Measurements from ENCODE around the gene ZNF362. TPM values are rescaled to one million over a fixed set of nuclear protein-coding genes. Genes with fewer than 3 reads are reported as not detected.

Gene ZNF362
- total and polyA plus RNA-seq, 2 experiments from 2014 or later: 11.0 to 12.9 TPM

DNA sequence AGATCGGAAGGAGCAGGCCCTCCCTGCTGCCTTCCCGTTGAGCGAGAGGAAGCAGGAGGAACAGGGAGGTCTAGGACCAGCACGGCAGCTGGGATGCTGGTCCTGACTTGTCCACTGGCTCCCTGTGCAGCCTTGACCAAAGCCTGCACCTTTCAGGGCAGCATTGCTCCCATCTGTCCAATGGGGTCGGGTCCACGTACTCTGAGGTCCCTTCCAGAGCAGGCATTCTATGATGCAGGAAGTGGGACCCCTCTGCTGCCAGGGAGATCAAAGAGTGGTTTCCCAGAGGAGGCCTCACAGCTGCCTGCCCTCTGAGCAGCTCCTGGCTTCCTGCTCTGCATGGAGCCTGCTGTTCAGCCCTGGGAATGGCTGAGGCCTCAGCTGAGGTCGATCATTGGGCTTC lies 21.7 kb upstream of the ZNF362 start:
- peak overlapping the region; percentile 56 for H2AFZ ChIP-seq
- Mint-ChIP-seq H3K27ac (no peak overlapping the region), H3K27me3 (ENCODE audit: insufficient read depth, low read depth, poor library complexity) (peaks cover 3% of the 10 kb centered on the region), H3K36me3 (ENCODE audit: low read depth) (no peaks in the 10 kb centered on the region), H3K4me3 (no peak overlapping the region), H3K9me3 (no peaks in the 10 kb centered on the region), H3K4me1 (peaks cover 14% of the 10 kb centered on the region)
- no peaks in the 10 kb centered on the region for H3K79me2 ChIP-seq (replicated peaks; ENCODE audit: insufficient read depth)
- H3K36me3 ChIP-seq (ENCODE audit: insufficient read depth): no peaks in the 10 kb centered on the region
- no peak for DNase-seq (ENCODE audit: low spot score)
- no peak overlapping the region for H3K4me2 ChIP-seq
- no peak overlapping the region for H3K4me3 ChIP-seq
- TF ChIP-seq ZNF331 (CRISPR knock-in tag; IDR thresholded peaks at IDR 0.05; ENCODE audit: low read depth): no peak
- TF ChIP-seq STAT1 (IDR thresholded peaks at IDR 0.05; ENCODE audit: unreplicated experiment): no peak
- TF ChIP-seq, protein P1, sequence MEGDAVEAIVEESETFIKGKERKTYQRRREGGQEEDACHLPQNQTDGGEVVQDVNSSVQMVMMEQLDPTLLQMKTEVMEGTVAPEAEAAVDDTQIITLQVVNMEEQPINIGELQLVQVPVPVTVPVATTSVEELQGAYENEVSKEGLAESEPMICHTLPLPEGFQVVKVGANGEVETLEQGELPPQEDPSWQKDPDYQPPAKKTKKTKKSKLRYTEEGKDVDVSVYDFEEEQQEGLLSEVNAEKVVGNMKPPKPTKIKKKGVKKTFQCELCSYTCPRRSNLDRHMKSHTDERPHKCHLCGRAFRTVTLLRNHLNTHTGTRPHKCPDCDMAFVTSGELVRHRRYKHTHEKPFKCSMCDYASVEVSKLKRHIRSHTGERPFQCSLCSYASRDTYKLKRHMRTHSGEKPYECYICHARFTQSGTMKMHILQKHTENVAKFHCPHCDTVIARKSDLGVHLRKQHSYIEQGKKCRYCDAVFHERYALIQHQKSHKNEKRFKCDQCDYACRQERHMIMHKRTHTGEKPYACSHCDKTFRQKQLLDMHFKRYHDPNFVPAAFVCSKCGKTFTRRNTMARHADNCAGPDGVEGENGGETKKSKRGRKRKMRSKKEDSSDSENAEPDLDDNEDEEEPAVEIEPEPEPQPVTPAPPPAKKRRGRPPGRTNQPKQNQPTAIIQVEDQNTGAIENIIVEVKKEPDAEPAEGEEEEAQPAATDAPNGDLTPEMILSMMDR (conservative IDR thresholded peaks at IDR 0.05; ENCODE audit: low read depth in 2 of 2): no peak
- TF ChIP-seq ZNF114 (CRISPR knock-in tag; IDR thresholded peaks at IDR 0.05): no peak
- TF ChIP-seq EZH2phosphoT487 (IDR thresholded peaks at IDR 0.05; ENCODE audit: unreplicated experiment): no peak
- TF ChIP-seq, protein P2, sequence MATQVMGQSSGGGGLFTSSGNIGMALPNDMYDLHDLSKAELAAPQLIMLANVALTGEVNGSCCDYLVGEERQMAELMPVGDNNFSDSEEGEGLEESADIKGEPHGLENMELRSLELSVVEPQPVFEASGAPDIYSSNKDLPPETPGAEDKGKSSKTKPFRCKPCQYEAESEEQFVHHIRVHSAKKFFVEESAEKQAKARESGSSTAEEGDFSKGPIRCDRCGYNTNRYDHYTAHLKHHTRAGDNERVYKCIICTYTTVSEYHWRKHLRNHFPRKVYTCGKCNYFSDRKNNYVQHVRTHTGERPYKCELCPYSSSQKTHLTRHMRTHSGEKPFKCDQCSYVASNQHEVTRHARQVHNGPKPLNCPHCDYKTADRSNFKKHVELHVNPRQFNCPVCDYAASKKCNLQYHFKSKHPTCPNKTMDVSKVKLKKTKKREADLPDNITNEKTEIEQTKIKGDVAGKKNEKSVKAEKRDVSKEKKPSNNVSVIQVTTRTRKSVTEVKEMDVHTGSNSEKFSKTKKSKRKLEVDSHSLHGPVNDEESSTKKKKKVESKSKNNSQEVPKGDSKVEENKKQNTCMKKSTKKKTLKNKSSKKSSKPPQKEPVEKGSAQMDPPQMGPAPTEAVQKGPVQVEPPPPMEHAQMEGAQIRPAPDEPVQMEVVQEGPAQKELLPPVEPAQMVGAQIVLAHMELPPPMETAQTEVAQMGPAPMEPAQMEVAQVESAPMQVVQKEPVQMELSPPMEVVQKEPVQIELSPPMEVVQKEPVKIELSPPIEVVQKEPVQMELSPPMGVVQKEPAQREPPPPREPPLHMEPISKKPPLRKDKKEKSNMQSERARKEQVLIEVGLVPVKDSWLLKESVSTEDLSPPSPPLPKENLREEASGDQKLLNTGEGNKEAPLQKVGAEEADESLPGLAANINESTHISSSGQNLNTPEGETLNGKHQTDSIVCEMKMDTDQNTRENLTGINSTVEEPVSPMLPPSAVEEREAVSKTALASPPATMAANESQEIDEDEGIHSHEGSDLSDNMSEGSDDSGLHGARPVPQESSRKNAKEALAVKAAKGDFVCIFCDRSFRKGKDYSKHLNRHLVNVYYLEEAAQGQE (IDR thresholded peaks at IDR 0.05; ENCODE audit: unreplicated experiment): no peak
- no peak for TF ChIP-seq CREB1 (CRISPR knock-in tag; IDR thresholded peaks at IDR 0.05; ENCODE audit: low read depth)
- TF ChIP-seq, protein P3, sequence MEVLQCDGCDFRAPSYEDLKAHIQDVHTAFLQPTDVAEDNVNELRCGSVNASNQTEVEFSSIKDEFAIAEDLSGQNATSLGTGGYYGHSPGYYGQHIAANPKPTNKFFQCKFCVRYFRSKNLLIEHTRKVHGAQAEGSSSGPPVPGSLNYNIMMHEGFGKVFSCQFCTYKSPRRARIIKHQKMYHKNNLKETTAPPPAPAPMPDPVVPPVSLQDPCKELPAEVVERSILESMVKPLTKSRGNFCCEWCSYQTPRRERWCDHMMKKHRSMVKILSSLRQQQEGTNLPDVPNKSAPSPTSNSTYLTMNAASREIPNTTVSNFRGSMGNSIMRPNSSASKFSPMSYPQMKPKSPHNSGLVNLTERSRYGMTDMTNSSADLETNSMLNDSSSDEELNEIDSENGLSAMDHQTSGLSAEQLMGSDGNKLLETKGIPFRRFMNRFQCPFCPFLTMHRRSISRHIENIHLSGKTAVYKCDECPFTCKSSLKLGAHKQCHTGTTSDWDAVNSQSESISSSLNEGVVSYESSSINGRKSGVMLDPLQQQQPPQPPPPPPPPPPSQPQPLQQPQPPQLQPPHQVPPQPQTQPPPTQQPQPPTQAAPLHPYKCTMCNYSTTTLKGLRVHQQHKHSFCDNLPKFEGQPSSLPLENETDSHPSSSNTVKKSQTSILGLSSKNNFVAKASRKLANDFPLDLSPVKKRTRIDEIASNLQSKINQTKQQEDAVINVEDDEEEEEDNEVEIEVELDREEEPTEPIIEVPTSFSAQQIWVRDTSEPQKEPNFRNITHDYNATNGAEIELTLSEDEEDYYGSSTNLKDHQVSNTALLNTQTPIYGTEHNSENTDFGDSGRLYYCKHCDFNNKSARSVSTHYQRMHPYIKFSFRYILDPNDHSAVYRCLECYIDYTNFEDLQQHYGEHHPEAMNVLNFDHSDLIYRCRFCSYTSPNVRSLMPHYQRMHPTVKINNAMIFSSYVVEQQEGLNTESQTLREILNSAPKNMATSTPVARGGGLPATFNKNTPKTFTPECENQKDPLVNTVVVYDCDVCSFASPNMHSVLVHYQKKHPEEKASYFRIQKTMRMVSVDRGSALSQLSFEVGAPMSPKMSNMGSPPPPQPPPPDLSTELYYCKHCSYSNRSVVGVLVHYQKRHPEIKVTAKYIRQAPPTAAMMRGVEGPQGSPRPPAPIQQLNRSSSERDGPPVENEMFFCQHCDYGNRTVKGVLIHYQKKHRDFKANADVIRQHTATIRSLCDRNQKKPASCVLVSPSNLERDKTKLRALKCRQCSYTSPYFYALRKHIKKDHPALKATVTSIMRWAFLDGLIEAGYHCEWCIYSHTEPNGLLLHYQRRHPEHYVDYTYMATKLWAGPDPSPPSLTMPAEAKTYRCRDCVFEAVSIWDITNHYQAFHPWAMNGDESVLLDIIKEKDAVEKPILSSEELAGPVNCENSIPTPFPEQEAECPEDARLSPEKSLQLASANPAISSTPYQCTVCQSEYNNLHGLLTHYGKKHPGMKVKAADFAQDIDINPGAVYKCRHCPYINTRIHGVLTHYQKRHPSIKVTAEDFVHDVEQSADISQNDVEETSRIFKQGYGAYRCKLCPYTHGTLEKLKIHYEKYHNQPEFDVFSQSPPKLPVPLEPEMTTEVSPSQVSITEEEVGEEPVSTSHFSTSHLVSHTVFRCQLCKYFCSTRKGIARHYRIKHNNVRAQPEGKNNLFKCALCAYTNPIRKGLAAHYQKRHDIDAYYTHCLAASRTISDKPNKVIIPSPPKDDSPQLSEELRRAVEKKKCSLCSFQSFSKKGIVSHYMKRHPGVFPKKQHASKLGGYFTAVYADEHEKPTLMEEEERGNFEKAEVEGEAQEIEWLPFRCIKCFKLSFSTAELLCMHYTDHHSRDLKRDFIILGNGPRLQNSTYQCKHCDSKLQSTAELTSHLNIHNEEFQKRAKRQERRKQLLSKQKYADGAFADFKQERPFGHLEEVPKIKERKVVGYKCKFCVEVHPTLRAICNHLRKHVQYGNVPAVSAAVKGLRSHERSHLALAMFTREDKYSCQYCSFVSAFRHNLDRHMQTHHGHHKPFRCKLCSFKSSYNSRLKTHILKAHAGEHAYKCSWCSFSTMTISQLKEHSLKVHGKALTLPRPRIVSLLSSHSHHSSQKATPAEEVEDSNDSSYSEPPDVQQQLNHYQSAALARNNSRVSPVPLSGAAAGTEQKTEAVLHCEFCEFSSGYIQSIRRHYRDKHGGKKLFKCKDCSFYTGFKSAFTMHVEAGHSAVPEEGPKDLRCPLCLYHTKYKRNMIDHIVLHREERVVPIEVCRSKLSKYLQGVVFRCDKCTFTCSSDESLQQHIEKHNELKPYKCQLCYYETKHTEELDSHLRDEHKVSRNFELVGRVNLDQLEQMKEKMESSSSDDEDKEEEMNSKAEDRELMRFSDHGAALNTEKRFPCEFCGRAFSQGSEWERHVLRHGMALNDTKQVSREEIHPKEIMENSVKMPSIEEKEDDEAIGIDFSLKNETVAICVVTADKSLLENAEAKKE (CRISPR knock-in tag; IDR thresholded peaks at IDR 0.05): no peak
- no peak for TF ChIP-seq NANOG (IDR thresholded peaks at IDR 0.05; ENCODE audit: borderline replicate concordance)
- no peak for TF ChIP-seq EZH2 (IDR thresholded peaks at IDR 0.05; ENCODE audit: low read depth, unreplicated experiment)
- no peak for TF ChIP-seq POLR2AphosphoS5 (IDR thresholded peaks at IDR 0.05; ENCODE audit: low read depth)
- TF ChIP-seq, protein P4, sequence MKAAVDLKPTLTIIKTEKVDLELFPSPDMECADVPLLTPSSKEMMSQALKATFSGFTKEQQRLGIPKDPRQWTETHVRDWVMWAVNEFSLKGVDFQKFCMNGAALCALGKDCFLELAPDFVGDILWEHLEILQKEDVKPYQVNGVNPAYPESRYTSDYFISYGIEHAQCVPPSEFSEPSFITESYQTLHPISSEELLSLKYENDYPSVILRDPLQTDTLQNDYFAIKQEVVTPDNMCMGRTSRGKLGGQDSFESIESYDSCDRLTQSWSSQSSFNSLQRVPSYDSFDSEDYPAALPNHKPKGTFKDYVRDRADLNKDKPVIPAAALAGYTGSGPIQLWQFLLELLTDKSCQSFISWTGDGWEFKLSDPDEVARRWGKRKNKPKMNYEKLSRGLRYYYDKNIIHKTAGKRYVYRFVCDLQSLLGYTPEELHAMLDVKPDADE (IDR thresholded peaks at IDR 0.05): no peak
- TF ChIP-seq JUNB (IDR thresholded peaks at IDR 0.05; ENCODE audit: unreplicated experiment): no peak
- 0 out of 2 replicates have a peak, but pooled peaks cover 6% of the 10 kb centered on the region for H3K9me2 ChIP-seq (ENCODE audit: insufficient read depth)
- H3K27me3 ChIP-seq (ENCODE audit: insufficient read depth): no peaks in the 10 kb centered on the region
- H3K4me1 ChIP-seq (ENCODE audit: insufficient read depth): peaks cover 10% of the 10 kb centered on the region; the same call in 1 of the 2 replicates
- H3F3A ChIP-seq (replicated peaks; ENCODE audit: low read depth): no peaks in the 10 kb centered on the region
- no peak overlapping the region for H3K27ac ChIP-seq (ENCODE audit: low read depth)
- H4K20me1 ChIP-seq (replicated peaks; ENCODE audit: insufficient read depth): no peaks in the 10 kb centered on the region
- ATAC-seq: peak; percentile 62
